ENCODE measurements around the gene GDI2. TPM values are rescaled to one million over a fixed set of nuclear protein-coding genes. Genes with fewer than 3 reads are reported as not detected.

GDI2 gene
- total and polyA plus RNA-seq, 3 donors from 2014 or later = 144 to 204 (median 184) TPM

- peak overlapping the region; percentile 51 to 70 for H3K27ac ChIP-seq
- H3K4me3 ChIP-seq = no peak overlapping the region
- H3K36me3 ChIP-seq (ENCODE audit: low read depth, missing control alignments) = no peaks in the 10 kb centered on the region
- intact Hi-C loops (cut with DNase I; ENCODE audit: low total_unique reads) = no loop called here
- peaks cover 19% of the 10 kb centered on the region for H3K4me1 ChIP-seq
- H3K27me3 ChIP-seq = no peaks in the 10 kb centered on the region
- WGBS, 2 donors = 94 to 97% methylated on average over 8 of the region's 8 CpGs
- DNase-seq = no peak
- TF ChIP-seq POLR2A (IDR thresholded peaks at IDR 0.05) = no peak
- TF ChIP-seq, protein P1, sequence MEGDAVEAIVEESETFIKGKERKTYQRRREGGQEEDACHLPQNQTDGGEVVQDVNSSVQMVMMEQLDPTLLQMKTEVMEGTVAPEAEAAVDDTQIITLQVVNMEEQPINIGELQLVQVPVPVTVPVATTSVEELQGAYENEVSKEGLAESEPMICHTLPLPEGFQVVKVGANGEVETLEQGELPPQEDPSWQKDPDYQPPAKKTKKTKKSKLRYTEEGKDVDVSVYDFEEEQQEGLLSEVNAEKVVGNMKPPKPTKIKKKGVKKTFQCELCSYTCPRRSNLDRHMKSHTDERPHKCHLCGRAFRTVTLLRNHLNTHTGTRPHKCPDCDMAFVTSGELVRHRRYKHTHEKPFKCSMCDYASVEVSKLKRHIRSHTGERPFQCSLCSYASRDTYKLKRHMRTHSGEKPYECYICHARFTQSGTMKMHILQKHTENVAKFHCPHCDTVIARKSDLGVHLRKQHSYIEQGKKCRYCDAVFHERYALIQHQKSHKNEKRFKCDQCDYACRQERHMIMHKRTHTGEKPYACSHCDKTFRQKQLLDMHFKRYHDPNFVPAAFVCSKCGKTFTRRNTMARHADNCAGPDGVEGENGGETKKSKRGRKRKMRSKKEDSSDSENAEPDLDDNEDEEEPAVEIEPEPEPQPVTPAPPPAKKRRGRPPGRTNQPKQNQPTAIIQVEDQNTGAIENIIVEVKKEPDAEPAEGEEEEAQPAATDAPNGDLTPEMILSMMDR (IDR thresholded peaks at IDR 0.05) = no peak
- H3K9me3 ChIP-seq = no peaks in the 10 kb centered on the region
Measured at GRCh38 chr10:5774987-5775620, 38.1 kb downstream of the GDI2 start.

DNA sequence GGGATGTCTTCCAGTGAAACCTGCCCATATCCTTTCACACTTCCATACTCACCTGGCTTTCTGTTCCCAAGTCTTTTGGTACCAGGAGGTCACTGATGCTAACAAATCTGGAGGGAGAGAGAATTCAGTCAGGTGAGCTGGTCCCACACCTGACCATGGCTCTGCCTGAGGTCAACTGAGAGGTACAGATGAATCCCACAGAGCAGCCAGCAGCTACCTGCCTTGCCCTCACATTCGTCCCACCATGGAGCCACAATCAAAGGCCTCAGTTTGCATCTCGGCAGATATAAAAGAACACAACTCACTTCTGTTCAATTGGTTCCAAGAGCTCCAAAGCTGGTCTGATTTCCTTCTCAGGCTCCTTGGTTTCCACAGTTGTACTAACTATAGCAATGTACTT, 47.0 kb downstream of the GDI2 start:
- no peak for DNase-seq
- Histone ChIP-seq H3K36me3 (ENCODE audit: low read depth, missing control alignments) (no peaks in the 10 kb centered on the region), H3K4me1 (peaks cover 3% of the 10 kb centered on the region), H3K27me3 (no peaks in the 10 kb centered on the region), H3K9me3 (no peaks in the 10 kb centered on the region), H3K27ac (no peak overlapping the region), H3K4me3 (no peak overlapping the region)
- intact Hi-C loops (cut with DNase I; ENCODE audit: low total_unique reads) = no loop called here
- no peak for TF ChIP-seq POLR2A (IDR thresholded peaks at IDR 0.05)
- TF ChIP-seq, protein P1 (IDR thresholded peaks at IDR 0.05) = no peak
- 87 to 100% methylated on average over 2 of the region's 2 CpGs for WGBS, 2 donors

DNA sequence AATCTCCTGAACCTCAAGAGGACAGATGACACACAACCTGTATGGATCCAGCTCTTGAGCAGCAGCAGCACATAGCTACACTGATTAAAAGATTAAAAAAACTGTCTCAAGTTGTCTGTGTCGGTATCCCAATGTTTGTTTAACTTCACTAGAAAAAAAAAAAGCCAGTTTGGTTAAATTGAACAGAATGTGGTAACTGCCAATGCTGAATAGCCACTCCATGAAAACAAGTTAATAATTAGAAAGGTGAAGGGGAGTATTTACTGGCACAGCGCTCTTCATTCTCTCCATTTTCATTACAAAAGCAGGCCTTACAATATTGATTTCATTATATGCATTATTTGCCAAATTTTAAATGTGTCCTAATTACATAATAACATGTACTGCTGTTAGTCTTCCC, 47.6 kb downstream of the GDI2 start:
- Histone ChIP-seq H3K4me1 (peaks cover 3% of the 10 kb centered on the region), H3K9me3 (no peaks in the 10 kb centered on the region), H3K4me3 (no peak overlapping the region), H3K36me3 (ENCODE audit: low read depth, missing control alignments) (no peaks in the 10 kb centered on the region), H3K27me3 (no peaks in the 10 kb centered on the region), H3K27ac (peak overlapping the region in 1 of 2 donors; percentile 66)
- WGBS, 2 donors = 91 to 92% methylated on average over 2 of the region's 2 CpGs
- TF ChIP-seq, protein P1 (IDR thresholded peaks at IDR 0.05) = no peak
- no peak for TF ChIP-seq POLR2A (IDR thresholded peaks at IDR 0.05)
- intact Hi-C loops (cut with DNase I; ENCODE audit: low total_unique reads) = no loop called here
- DNase-seq = no peak

GRCh38 chr10:5764422-5765297, 48.6 kb downstream of the GDI2 start:
- no peak overlapping the region for H3K4me3 ChIP-seq
- H3K9me3 ChIP-seq = no peaks in the 10 kb centered on the region
- WGBS, 2 donors = 90 to 92% methylated on average over 10 of the region's 10 CpGs
- TF ChIP-seq POLR2A (IDR thresholded peaks at IDR 0.05) = no peak
- TF ChIP-seq, protein P1 (IDR thresholded peaks at IDR 0.05) = no peak
- no peaks in the 10 kb centered on the region for H3K27me3 ChIP-seq
- DNase-seq = no peak
- peaks cover 3% of the 10 kb centered on the region for H3K4me1 ChIP-seq
- intact Hi-C loops (cut with DNase I; ENCODE audit: low total_unique reads) = no loop called here
- no peaks in the 10 kb centered on the region for H3K36me3 ChIP-seq (ENCODE audit: low read depth, missing control alignments)
- H3K27ac ChIP-seq = peak overlapping the region; percentile 66
